ENCODE measurements around the gene PARVA. TPM values are rescaled to one million over a fixed set of nuclear protein-coding genes. Genes with fewer than 3 reads are reported as not detected.

PARVA gene
- total RNA-seq, 4 donors from 2014 or later = 83.5 to 159 (median 128) TPM

DNA sequence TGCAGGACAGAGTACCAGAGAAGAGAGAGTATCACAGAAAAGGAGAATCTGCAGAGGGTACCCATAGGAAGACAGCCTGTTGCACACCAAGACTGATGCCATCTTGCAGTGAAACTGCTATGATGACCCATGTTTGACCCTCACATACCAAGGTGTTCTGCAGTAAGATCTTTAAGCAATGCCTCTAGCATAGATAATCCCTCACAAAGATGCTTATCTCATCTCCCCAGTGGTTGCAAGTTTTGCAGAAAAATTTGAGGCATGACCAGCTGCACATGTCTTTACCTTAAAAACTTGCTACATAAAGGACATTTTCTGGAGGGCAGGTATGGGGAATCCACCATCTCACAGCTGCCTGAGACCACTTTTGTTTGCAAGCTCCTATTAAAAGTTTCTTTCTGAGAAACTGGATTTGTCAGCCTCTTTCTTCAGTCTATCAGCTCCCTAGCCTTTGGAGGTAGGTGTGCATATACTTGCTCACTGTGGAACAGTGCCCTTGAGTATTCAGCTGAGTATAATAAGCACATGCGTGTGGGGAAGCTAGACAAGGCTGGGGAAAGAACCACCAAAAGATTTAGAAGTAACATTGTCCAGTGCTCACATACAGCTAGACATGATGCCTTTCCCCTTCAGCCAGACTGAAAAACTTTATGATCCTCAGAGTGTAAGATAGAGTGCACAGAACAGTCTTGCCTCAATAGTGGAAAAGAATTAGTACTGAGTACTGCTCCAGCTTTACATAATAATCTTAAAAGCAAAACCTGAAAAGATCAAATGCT lies 196.5 kb downstream of the PARVA start:
- TF ChIP-seq, protein P1, sequence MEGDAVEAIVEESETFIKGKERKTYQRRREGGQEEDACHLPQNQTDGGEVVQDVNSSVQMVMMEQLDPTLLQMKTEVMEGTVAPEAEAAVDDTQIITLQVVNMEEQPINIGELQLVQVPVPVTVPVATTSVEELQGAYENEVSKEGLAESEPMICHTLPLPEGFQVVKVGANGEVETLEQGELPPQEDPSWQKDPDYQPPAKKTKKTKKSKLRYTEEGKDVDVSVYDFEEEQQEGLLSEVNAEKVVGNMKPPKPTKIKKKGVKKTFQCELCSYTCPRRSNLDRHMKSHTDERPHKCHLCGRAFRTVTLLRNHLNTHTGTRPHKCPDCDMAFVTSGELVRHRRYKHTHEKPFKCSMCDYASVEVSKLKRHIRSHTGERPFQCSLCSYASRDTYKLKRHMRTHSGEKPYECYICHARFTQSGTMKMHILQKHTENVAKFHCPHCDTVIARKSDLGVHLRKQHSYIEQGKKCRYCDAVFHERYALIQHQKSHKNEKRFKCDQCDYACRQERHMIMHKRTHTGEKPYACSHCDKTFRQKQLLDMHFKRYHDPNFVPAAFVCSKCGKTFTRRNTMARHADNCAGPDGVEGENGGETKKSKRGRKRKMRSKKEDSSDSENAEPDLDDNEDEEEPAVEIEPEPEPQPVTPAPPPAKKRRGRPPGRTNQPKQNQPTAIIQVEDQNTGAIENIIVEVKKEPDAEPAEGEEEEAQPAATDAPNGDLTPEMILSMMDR (IDR thresholded peaks at IDR 0.05; ENCODE audit: low read depth) = no peak

DNA sequence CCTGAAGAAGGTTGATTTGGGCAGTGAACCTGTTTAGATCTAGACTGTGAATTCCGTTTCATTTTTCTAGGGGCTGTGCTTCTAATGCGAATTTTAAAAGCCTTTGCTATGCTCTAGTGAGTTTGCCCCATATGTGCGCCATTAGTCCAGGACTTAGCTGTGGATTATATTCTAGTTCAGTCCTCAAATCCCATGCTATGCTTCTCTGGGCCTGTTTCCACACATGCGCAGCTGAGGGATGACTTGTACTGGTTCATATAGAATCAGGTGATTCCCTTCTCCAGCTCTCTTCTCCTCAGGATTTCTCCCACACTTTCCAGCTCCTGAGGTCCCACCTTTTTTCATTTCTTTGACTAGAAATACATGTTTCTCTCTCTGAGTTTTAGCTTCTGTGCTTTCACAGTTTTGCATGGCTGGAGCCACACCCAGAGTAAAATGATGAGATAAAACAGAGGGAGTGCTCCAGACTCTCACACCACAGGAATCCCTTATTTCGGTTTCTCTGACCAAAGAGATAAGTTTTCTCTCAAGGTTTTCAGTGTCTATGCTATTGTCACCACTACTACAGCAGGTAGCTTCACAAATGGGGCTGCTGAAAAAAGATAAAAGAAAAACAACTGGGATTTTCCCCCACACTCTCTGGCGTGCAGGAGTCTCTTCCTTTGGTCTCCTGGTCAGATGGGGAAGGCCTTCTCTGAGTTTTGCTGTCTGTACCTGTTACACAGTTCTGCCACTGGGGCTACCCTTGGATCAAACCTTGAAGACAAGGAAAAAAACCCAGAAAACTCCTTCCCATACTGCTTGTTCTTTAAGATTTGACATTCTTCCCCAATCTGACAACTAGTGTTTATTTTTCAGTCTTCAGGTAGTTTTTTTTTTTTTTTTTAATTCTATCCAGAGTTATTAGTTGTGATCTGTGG lies 200.6 kb downstream of the PARVA start:
- TF ChIP-seq, protein P1 (IDR thresholded peaks at IDR 0.05; ENCODE audit: low read depth) = no peak

DNA sequence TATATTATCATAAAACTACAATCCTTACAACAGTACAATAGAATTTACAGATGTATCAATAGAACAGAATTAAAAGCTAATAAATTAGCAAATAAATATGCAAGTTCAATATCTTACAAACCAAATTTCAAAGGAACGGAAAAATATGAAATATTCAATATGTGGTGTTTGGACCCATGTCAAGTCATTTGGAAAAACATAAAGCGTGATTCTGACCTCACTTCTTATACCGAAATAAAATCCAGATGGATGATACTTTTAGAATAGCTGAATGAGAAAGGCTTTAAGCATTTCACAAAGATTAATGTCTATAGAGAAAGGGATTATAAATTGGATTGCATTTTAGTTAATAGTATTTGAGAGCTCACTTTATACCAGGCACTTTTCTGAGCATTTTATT lies 204.0 kb downstream of the PARVA start:
- TF ChIP-seq, protein P1 (IDR thresholded peaks at IDR 0.05; ENCODE audit: low read depth) = no peak

DNA sequence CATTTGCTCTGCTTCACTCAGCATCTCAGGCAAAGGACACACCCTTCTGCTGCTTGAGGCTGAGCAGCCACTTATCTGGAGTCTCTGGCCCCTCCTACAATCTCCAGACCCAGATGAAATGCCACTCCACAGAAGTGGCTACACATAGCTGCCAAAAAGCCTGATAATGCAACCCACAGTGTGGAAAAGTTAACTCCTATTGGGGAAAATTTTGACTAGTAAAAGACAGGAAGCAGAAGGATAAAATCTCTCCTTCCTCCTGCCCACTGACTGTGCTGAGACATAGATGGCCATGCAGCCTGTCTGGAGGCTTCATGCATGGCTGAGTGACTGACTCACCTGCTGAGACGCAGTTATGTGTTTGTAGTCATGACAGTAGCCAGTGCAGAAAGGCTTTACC lies 204.6 kb downstream of the PARVA start:
- TF ChIP-seq, protein P1 (IDR thresholded peaks at IDR 0.05; ENCODE audit: low read depth) = no peak

Measured in subcutaneous adipose tissue (tissue), 4 donors.